Measurements from ENCODE around the gene SH3BP1.
A peak's percentile ranks its signal among the peaks of the same experiment; 100 is the strongest.
"Not testable (repeated sequence)": the region's sequence is repeated elsewhere in the genome, so short reads cannot be mapped to it uniquely, and the experiment has no call there.

Gene SH3BP1

GRCh38 chr22:37608477-37609239 is 30.8 kb upstream of the SH3BP1 start, which contains the start of gene GGA1:
TSS of gene GGA1 (plus strand) at chr22:37608834. CDS start at chr22:37608861, 27 bp downstream.
- Histone ChIP-seq H3K4me3 (ENCODE audit: control insufficient read depth in 1 of 7, extremely low read depth in 1 of 7, insufficient read depth in 4 of 7, low read depth in 2 of 7, low read length in 6 of 7) (peak within 1 kb of the TSS; percentile 56 to 92 (median 84)), H3K36me3 (ENCODE audit: control insufficient read depth in 4 of 4, insufficient read depth in 4 of 4, low read length in 3 of 4) (no peaks in the 10 kb centered on the region), H3K4me1 (ENCODE audit: control extremely low read depth in 1 of 4, control insufficient read depth in 4 of 4, insufficient read depth in 4 of 4, low read length in 3 of 4) (peaks cover 10 to 50% (median 38%) of the 10 kb centered on the region in 4 experiments), H3K27me3 (replicated peaks in 2 of 5; ENCODE audit: control insufficient read depth in 4 of 5, insufficient read depth in 5 of 5, low read length in 4 of 5) (no peaks in the 10 kb centered on the region), H3K27ac (ENCODE audit: insufficient read depth in 1 of 2, low read depth in 1 of 2, low read length in 2 of 2, poor library complexity in 1 of 2, severe bottlenecking in 2 of 2) (peak within 1 kb of the TSS; percentile 81 to 87), H3K9me3 (ENCODE audit: control extremely low read depth in 1 of 5, control insufficient read depth in 4 of 5, insufficient read depth in 2 of 5, low read depth in 1 of 5, low read length in 4 of 5) (no peaks in the 10 kb centered on the region)
- CTCF ChIA-PET, result interaction anchor here (0.7 to 31.2 kb wide), 13 partner anchors 10 to 87 kb away, joined by 3 to 622 read pairs (median 5); partner anchors contain the start of genes PDXP and SH3BP1
- POLR2A ChIA-PET, result interaction anchor here (1.0 to 1.5 kb wide), 7 partner anchors 8 to 77 kb away, joined by 3 to 7 read pairs (median 3); partner anchors contain the start of genes NOL12, PDXP and SH3BP1
- peak; percentile 100 for DNase-seq
- under 1% methylated on average over 65 of the region's 82 CpGs for WGBS (ENCODE audit: insufficient coverage)

GRCh38 chr22:37609240-37610152 is 30.0 kb upstream of the SH3BP1 start:
- Histone ChIP-seq H3K4me1 (ENCODE audit: control extremely low read depth in 1 of 4, control insufficient read depth in 4 of 4, insufficient read depth in 4 of 4, low read length in 3 of 4) (peaks cover 10 to 53% (median 39%) of the 10 kb centered on the region in 4 experiments), H3K4me3 (ENCODE audit: control insufficient read depth in 1 of 7, extremely low read depth in 1 of 7, insufficient read depth in 4 of 7, low read depth in 2 of 7, low read length in 6 of 7) (peak overlapping the region; percentile 56 to 92 (median 84)), H3K27me3 (replicated peaks in 2 of 5; ENCODE audit: control insufficient read depth in 4 of 5, insufficient read depth in 5 of 5, low read length in 4 of 5) (no peaks in the 10 kb centered on the region), H3K9me3 (ENCODE audit: control extremely low read depth in 1 of 5, control insufficient read depth in 4 of 5, insufficient read depth in 2 of 5, low read depth in 1 of 5, low read length in 4 of 5) (no peaks in the 10 kb centered on the region), H3K27ac (ENCODE audit: insufficient read depth in 1 of 2, low read depth in 1 of 2, low read length in 2 of 2, poor library complexity in 1 of 2, severe bottlenecking in 2 of 2) (peak overlapping the region; percentile 81 to 87), H3K36me3 (ENCODE audit: control insufficient read depth in 4 of 4, insufficient read depth in 4 of 4, low read length in 3 of 4) (peaks cover 0 to 8% (median 2%) of the 10 kb centered on the region in 4 experiments)
- DNase-seq, result peak in 1 of 3 donors; percentile 68
- 12% methylated on average over 25 of the region's 26 CpGs for WGBS (ENCODE audit: insufficient coverage)
- ChIA-PET POLR2A (interaction anchor here (1.0 to 1.5 kb wide), 5 partner anchors 17 to 77 kb away, joined by 3 to 7 read pairs (median 4); partner anchors contain the start of genes NOL12, PDXP and SH3BP1), CTCF (interaction anchor here (1.4 to 31.2 kb wide), 5 partner anchors 10 to 43 kb away, joined by 5 to 622 read pairs (median 15); partner anchors contain the start of gene SH3BP1)

GRCh38 chr22:37610153-37610475 is 29.4 kb upstream of the SH3BP1 start:
- Histone ChIP-seq H3K4me3 (ENCODE audit: control insufficient read depth in 1 of 7, extremely low read depth in 1 of 7, insufficient read depth in 4 of 7, low read depth in 2 of 7, low read length in 6 of 7) (peak overlapping the region in 4 of 7 experiments; percentile 84 to 92 (median 88)), H3K27ac (ENCODE audit: insufficient read depth in 1 of 2, low read depth in 1 of 2, low read length in 2 of 2, poor library complexity in 1 of 2, severe bottlenecking in 2 of 2) (peak overlapping the region; percentile 81 to 87), H3K4me1 (ENCODE audit: control extremely low read depth in 1 of 4, control insufficient read depth in 4 of 4, insufficient read depth in 4 of 4, low read length in 3 of 4) (peaks cover 10 to 52% (median 38%) of the 10 kb centered on the region in 4 experiments)
- DNase-seq; H3K9me3 ChIP-seq (ENCODE audit: control extremely low read depth in 1 of 5, control insufficient read depth in 4 of 5, insufficient read depth in 2 of 5, low read depth in 1 of 5, low read length in 4 of 5); H3K36me3 ChIP-seq (ENCODE audit: control insufficient read depth in 4 of 4, insufficient read depth in 4 of 4, low read length in 3 of 4); H3K27me3 ChIP-seq (replicated peaks in 2 of 5; ENCODE audit: control insufficient read depth in 4 of 5, insufficient read depth in 5 of 5, low read length in 4 of 5): not testable (repeated sequence)
- ChIA-PET CTCF (interaction anchor here (1.4 to 31.2 kb wide), 3 partner anchors 10 to 25 kb away, joined by 5 to 622 read pairs (median 68); partner anchors contain the start of gene SH3BP1), POLR2A (interaction anchor here (1.0 kb wide), 1 partner anchor 29 kb away, joined by 3 read pairs; the partner anchor contains the start of gene SH3BP1)
- 87% methylated on average over 3 of the region's 3 CpGs for WGBS (ENCODE audit: insufficient coverage)

- H3K4me3 ChIP-seq (ENCODE audit: control insufficient read depth in 1 of 7, extremely low read depth in 1 of 7, insufficient read depth in 4 of 7, low read depth in 2 of 7, low read length in 6 of 7), result peak overlapping the region in 1 of 7 experiments; percentile 36
- H3K27ac ChIP-seq (ENCODE audit: insufficient read depth in 1 of 2, low read depth in 1 of 2, low read length in 2 of 2, poor library complexity in 1 of 2, severe bottlenecking in 2 of 2), result no peak overlapping the region
- peaks cover 0 to 11% (median 6%) of the 10 kb centered on the region in 4 experiments for H3K36me3 ChIP-seq (ENCODE audit: control insufficient read depth in 4 of 4, insufficient read depth in 4 of 4, low read length in 3 of 4)
- no peaks in the 10 kb centered on the region for H3K9me3 ChIP-seq (ENCODE audit: control extremely low read depth in 1 of 5, control insufficient read depth in 4 of 5, insufficient read depth in 2 of 5, low read depth in 1 of 5, low read length in 4 of 5)
- POLR2A ChIA-PET, result no interaction called here
- H3K27me3 ChIP-seq (replicated peaks in 2 of 5; ENCODE audit: control insufficient read depth in 4 of 5, insufficient read depth in 5 of 5, low read length in 4 of 5), result no peaks in the 10 kb centered on the region
- peak in 2 of 3 donors; percentile 38 for DNase-seq
- 97% methylated on average over 9 of the region's 15 CpGs for WGBS (ENCODE audit: insufficient coverage)
- CTCF ChIA-PET, result interaction anchor here (1.4 to 31.2 kb wide), 3 partner anchors 10 to 25 kb away, joined by 5 to 622 read pairs (median 68); partner anchors contain the start of gene SH3BP1
- H3K4me1 ChIP-seq (ENCODE audit: control extremely low read depth in 1 of 4, control insufficient read depth in 4 of 4, insufficient read depth in 4 of 4, low read length in 3 of 4), result peaks cover 10 to 47% (median 36%) of the 10 kb centered on the region in 4 experiments
These were observed 28.9 kb upstream of the SH3BP1 start for GRCh38 chr22:37610480-37611129.

- WGBS (ENCODE audit: insufficient coverage), result 97% methylated on average over 5 of the region's 6 CpGs
- H3K4me1 ChIP-seq (ENCODE audit: control extremely low read depth in 1 of 4, control insufficient read depth in 4 of 4, insufficient read depth in 4 of 4, low read length in 3 of 4), result peaks cover 10 to 47% (median 35%) of the 10 kb centered on the region in 4 experiments
- H3K27me3 ChIP-seq (replicated peaks in 2 of 5; ENCODE audit: control insufficient read depth in 4 of 5, insufficient read depth in 5 of 5, low read length in 4 of 5), result no peaks in the 10 kb centered on the region
- ChIA-PET CTCF (interaction anchor here (0.9 to 31.2 kb wide), 3 partner anchors 9 to 47 kb away, joined by 3 to 622 read pairs (median 68); partner anchors contain the start of genes PDXP and SH3BP1), POLR2A (no interaction called here)
- H3K36me3 ChIP-seq (ENCODE audit: control insufficient read depth in 4 of 4, insufficient read depth in 4 of 4, low read length in 3 of 4), result peaks cover 0 to 14% (median 8%) of the 10 kb centered on the region in 4 experiments
- H3K9me3 ChIP-seq (ENCODE audit: control extremely low read depth in 1 of 5, control insufficient read depth in 4 of 5, insufficient read depth in 2 of 5, low read depth in 1 of 5, low read length in 4 of 5), result no peaks in the 10 kb centered on the region
- H3K27ac ChIP-seq (ENCODE audit: insufficient read depth in 1 of 2, low read depth in 1 of 2, low read length in 2 of 2, poor library complexity in 1 of 2, severe bottlenecking in 2 of 2), result no peak overlapping the region
- no peak for DNase-seq
- H3K4me3 ChIP-seq (ENCODE audit: control insufficient read depth in 1 of 7, extremely low read depth in 1 of 7, insufficient read depth in 4 of 7, low read depth in 2 of 7, low read length in 6 of 7), result no peak overlapping the region
These were observed 28.3 kb upstream of the SH3BP1 start for GRCh38 chr22:37611207-37611606.

All from common myeloid progenitor, CD34-positive (primary cell).